DND-41 (cell line): ENCODE results near the gene RELT.

ENCODE experiments used
- EZH2 ChIP-seq: IDR thresholded peaks from 3 replicates; pipeline ENCODE4 v1.6.1; 2012; ENCODE audit warnings: borderline replicate concordance, low read depth, mild to moderate bottlenecking, moderate library complexity, low read length, inconsistent platforms; ENCODE audit not compliant: severe bottlenecking
- TF ChIP-seq, protein P1 (sequence below): IDR thresholded peaks from 2 replicates; pipeline ENCODE4 v1.5.1; 2012; ENCODE audit warnings: borderline replicate concordance, low read length, moderate library complexity, mild to moderate bottlenecking; ENCODE audit not compliant: poor library complexity, severe bottlenecking; ENCODE audit errors: extremely low read depth

DNA sequence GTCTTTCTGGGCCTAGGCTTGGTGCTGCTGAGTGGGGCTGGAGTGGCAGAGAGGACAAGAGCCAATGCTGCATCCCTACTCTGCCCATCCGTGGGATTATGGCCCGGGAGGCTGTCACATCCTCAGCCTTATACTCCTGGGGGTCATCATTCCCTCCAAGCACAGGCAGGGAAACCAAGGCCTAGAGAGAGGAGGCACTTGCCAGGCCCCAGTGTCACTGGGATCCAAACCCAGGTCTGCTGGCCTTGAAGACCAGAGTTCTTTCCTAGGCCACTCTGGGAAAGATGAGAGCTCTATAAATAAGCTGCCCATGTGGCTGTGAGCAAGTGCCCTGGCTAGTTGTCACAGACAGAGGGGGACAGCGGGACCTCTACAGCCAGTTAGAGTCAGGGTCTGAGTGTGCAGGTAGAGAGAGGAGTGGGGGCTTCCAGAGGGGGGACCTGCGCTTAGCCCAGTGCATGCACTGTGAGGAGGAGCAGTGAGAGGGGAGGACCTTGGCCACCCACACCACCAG lies 4.8 kb downstream of the RELT start:
- TF ChIP-seq, protein P1, sequence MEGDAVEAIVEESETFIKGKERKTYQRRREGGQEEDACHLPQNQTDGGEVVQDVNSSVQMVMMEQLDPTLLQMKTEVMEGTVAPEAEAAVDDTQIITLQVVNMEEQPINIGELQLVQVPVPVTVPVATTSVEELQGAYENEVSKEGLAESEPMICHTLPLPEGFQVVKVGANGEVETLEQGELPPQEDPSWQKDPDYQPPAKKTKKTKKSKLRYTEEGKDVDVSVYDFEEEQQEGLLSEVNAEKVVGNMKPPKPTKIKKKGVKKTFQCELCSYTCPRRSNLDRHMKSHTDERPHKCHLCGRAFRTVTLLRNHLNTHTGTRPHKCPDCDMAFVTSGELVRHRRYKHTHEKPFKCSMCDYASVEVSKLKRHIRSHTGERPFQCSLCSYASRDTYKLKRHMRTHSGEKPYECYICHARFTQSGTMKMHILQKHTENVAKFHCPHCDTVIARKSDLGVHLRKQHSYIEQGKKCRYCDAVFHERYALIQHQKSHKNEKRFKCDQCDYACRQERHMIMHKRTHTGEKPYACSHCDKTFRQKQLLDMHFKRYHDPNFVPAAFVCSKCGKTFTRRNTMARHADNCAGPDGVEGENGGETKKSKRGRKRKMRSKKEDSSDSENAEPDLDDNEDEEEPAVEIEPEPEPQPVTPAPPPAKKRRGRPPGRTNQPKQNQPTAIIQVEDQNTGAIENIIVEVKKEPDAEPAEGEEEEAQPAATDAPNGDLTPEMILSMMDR, result no peak
- no peak for TF ChIP-seq EZH2
